GM10248 (cell line): ENCODE data around the gene SH3GL3.

Experiments
- CTCF ChIA-PET: fragments of 300-600 bp; sonication (Branson Sonifier 250); formaldehyde crosslinking; extraction: SDS; loops from one replicate; lab custom pipeline; 2021; ENCODE audit warnings: antibody characterized with exemption; lab: Yijun Ruan, JAX
- POLR2A ChIA-PET: fragments of 350-650 bp; sonication (Branson Sonifier 250); formaldehyde crosslinking; extraction: SDS; loops from one replicate; lab custom pipeline; 2020; ENCODE audit warnings: antibody characterized with exemption; lab: Yijun Ruan, JAX
- DNase-seq: peaks from one replicate; pipeline ENCODE4 v3.0.0; 2012; ENCODE audit errors: extremely low spot score
- TF ChIP-seq, protein P1 (sequence below): IDR thresholded peaks from 2 replicates; pipeline ENCODE4 v1.5.1; 2012; ENCODE audit warnings: mild to moderate bottlenecking, low read depth; ENCODE audit errors: extremely low read depth, missing control alignments, control extremely low read depth

The SH3GL3 gene

DNA sequence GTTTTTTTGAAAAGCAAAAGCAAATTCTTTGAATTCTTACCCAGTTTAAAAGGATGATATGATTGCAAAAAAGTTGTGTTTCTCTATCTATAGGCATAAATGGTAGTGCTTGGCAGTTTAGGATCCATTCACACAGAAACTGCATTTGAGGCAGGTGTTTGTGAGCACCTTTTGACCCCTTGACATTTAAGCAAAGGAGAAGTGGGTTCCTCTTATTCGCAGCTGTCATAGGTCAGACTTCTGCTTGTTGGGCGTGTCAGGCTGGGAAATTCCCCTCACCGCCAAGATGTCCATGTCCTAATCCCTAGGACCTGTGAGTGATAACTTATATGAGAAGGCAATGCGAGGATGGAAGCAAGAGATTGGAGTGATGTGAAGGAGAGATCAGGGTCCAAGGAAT lies 67.4 kb downstream of the SH3GL3 start:
- TF ChIP-seq, protein P1, sequence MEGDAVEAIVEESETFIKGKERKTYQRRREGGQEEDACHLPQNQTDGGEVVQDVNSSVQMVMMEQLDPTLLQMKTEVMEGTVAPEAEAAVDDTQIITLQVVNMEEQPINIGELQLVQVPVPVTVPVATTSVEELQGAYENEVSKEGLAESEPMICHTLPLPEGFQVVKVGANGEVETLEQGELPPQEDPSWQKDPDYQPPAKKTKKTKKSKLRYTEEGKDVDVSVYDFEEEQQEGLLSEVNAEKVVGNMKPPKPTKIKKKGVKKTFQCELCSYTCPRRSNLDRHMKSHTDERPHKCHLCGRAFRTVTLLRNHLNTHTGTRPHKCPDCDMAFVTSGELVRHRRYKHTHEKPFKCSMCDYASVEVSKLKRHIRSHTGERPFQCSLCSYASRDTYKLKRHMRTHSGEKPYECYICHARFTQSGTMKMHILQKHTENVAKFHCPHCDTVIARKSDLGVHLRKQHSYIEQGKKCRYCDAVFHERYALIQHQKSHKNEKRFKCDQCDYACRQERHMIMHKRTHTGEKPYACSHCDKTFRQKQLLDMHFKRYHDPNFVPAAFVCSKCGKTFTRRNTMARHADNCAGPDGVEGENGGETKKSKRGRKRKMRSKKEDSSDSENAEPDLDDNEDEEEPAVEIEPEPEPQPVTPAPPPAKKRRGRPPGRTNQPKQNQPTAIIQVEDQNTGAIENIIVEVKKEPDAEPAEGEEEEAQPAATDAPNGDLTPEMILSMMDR = no peak
- no peak for DNase-seq

DNA sequence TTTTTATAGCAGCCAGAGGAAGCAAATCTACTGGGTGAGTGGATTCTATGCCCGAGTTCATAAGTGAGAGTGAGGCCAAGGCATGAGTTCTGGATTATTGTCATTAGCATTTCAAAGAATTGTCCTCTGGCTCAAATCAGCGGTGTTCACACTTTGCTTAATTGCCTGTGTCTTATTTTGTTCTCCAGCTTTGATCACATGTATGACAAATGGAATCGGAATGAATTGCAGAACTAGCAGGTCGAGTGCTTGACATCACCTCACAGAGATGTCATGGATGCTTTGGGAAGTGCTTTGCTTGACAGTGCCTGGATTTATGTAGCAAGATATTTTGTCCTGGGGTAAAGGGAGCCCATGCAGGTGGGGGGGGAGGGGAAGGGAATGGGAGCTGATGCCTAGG lies 68.0 kb downstream of the SH3GL3 start:
- TF ChIP-seq, protein P1 = no peak
- POLR2A ChIA-PET = no interaction called here
- CTCF ChIA-PET = no interaction called here
- DNase-seq = no peak

More for the DNA sequence above, 67.4 kb downstream of the SH3GL3 start:
- ChIA-PET CTCF (no interaction called here), POLR2A (no interaction called here)

DNA sequence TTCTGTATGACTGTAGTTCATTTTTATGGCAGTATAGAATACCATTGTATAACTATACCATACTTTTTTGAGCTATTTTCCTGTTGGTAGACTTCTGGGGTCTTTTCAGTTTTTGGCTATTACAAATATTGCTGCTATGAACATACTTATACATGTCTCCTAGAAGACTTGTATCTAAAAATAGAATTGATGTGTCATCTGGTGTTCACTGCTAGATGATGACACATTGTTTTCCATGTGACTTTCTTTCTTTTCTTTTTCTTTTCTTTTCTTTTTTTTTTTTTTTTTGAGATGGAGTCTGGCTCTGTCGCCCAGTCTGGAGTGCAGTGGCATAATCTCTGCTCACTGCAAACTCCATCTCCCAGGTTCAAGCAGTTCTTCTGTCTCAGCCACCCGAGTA lies 69.8 kb downstream of the SH3GL3 start:
- POLR2A ChIA-PET = interaction anchor here (0.7 kb wide), 1 partner anchor 43 kb away, joined by 3 read pairs; no protein-coding TSS in a partner anchor
- TF ChIP-seq, protein P1 = no peak

DNA sequence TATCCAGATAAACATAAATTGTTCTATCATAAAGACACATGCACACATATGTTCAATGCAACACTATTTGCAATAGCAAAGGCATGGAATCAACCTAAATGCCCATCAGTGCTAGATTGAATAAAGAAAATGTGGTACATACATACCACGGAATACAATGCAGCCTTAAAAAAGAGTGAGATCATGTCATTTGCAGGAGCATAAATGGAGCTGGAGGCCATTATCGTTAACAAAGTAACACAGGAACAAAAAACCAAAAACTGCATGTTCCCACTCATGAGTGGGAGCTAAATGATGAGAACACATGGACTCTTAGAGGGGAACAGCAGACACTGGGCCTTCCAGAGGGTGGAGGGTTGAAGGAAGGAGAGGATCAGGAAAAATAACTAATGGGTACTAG lies 79.2 kb downstream of the SH3GL3 start:
- DNase-seq = no peak
- POLR2A ChIA-PET = no interaction called here
- TF ChIP-seq, protein P1 = no peak
- CTCF ChIA-PET = no interaction called here

More for the DNA sequence above, 69.8 kb downstream of the SH3GL3 start:
- DNase-seq = no peak
- CTCF ChIA-PET = no interaction called here

DNA sequence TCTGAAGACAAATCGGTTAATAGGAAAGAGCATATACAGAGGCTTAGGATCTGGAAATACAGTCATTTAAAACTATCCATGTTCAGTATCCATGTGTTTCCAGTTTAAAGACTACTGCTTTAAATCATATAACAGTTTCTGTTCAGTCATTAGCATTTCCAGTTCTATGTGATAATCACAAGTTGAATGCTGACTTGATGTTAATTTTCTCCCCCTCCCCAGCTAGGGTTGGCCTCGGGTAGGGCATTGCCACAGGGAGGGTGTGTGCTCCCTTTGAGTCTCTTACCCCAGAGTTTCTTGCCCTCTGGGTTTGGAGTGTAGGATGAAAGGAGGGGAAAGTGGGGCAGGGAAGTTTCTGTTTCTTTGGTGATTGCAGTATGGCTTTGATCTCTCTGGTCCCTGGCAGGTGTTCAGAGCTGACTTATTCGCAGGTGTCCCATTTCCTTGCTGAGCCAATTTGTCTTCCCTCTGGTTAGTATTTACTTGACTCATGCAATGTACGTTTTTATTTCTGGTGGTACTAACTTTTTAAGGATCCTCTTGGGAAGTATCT lies 86.3 kb downstream of the SH3GL3 start:
- no peak for DNase-seq
- TF ChIP-seq, protein P1 = no peak
- CTCF ChIA-PET = interaction anchor here (1.1 to 1.7 kb wide), 2 partner anchors 27 to 32 kb away, joined by 3 to 4 read pairs; no protein-coding TSS in a partner anchor
- POLR2A ChIA-PET = no interaction called here

DNA sequence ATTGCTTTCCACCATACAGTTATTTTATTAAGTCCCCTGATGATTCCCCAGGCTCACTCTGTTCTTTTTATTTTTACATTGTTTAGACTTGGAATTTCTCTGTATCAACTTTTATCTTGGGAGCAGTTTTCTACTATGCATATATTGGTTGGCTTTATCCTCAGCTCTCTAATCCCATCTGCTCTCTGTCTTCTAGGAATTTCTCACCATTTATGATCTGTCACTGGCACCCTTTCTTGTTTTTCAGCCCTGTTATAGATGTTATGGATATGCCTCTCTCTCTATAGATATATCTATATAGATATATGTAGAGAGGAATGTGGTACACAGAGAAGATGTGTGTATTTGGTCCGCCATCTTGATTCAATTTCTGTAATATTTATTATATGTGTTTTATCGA lies 90.5 kb downstream of the SH3GL3 start:
- no peak for DNase-seq
- CTCF ChIA-PET = interaction anchor here (1.2 kb wide), 1 partner anchor 289 kb away, joined by 3 read pairs; no protein-coding TSS in a partner anchor
- TF ChIP-seq, protein P1 = no peak
- POLR2A ChIA-PET = no interaction called here
